CD4-positive, alpha-beta T cell treated with Interferon alpha-2 for 1 hour (primary cell): Measurements from ENCODE around the gene TMEM63A.
"Not testable (repeated sequence)": the region's sequence is repeated elsewhere in the genome, so short reads cannot be mapped to it uniquely, and the experiment has no call there.

Source experiments
- DNase-seq, 2 donors: peaks; one replicate each; pipeline ENCODE4 v3.0.0-alpha.2; 2020 to 2022

Gene TMEM63A

DNA sequence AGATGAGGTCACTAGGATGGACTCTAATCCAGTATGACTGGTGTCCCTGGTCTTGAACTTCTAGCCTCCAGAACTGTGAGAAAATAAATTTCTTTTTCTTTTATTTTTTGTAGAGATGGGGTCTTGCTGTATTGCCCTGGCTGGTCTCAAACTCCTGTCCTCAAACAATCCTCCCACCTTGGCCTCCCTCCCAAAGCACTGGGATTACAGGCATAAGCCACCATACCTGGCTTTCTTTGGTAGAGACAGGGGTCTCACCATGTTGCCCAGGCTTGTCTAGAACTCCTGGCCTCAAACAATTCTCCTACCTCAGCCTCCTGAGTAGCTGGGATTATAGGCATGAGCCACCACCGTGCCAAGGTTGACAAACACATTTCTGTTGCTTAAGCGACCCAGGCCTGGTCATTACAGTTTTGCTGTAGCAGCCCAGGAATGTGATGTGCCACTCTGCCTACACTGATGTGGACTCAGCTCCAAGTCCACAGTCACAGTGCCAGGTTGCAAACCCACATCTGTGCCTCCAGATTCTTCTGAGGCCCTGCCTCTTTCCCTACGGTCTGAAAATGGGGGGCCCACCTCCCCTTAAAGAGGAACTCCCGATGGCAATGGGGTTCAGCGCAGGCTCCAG lies 25.9 kb upstream of the TMEM63A start:
- DNase-seq, result no peak

DNA sequence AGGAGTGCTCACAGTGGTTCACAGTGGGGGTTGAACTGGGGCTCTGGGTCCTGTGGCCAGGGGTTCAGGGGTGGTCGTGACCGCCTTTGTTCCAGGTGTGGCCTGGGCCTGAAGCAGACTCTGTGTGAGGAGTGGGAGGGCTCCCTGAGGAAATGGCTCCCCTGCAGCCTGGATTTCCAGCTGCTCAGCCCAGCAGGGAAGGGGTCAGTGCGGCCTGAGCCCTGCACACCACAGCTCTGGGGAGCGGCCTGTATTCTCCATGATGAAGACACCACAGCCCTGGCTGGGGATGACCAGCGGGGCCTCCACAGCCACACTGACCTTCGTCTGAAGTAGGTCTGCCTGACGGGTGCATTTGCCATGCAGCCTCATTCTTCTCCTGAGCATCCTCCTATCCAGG lies 25.2 kb upstream of the TMEM63A start:
- no peak for DNase-seq

DNA sequence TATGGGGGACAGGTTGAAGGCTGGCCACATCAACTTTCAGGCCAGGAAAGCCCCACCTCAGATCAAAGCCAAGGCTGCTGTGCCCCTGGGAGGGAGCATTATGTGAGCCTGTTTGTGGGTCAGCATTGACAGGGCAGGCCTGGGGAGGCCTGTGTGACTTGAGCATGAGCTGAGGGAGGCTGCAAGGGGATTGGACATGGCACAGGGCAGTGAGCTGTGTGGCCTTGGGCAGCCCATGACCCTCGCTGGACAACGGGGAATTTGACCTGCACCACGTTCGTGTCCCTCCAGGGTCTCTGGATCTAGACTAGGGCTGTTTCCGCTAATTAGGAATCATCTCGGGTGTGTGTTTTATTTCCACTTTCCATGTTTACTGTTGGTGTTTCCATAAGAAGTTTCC lies 24.3 kb upstream of the TMEM63A start:
- DNase-seq, result no peak

DNA sequence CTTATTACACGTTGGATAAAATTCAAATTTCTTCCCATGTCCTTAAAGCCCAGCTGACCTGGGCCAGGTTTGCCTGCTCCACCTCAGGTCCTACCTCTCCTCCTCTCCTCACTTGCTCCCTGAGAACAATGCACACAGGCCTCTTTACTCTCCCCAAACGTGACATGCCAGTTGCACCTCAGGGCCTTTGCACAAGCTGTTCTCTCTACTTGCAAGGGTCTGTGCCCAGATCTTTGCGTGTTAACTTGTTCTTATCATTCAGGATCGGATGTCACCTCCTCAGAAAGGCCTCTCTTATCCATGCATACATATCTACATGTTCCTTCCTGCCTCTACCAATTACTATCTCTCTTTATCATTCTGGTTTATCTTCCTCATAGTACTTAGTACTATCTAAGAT lies 21.4 kb upstream of the TMEM63A start:
- DNase-seq, result no peak

DNA sequence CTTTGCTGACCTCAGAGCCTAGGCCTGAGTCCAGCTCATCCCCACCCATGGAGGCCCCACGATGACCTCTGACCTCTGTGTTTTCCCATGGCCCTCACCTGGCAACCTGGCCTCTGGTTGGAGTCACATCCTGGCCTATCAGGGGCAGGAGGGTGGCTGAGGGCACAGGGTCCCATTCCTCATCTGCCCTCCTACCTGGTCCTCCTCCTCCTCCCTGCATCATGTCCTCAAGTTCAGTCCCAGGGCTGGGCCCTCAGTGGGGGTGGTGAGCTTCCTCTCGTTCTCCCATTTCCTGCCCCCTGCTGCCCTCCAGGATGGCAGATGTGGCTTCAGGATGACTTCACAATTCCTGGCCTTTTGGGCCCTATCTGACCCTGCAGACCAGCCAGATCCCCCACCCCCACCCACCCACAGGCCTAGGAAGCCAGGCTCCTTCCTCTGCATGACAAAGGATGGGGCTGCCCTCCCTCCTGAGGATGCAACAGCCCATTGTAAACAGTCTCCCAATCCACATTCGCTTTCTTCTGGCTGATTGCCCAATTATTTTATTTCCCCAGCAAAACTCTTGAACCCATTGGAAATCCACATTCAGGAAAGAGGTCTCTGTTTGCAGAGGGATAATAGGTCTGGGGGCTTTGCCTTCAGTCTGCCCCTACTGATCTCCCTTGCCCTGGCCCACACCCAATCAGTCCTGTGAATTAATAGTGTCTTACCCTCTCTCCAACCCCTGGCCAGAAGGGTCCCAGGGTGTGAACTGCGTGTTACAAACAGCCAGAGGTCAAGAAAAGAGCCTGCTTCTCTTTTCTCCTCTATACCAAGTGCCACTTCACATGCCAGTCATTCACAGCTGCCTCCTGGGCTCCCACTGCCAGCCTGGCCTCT lies 17.1 kb upstream of the TMEM63A start:
- DNase-seq, result no peak

DNA sequence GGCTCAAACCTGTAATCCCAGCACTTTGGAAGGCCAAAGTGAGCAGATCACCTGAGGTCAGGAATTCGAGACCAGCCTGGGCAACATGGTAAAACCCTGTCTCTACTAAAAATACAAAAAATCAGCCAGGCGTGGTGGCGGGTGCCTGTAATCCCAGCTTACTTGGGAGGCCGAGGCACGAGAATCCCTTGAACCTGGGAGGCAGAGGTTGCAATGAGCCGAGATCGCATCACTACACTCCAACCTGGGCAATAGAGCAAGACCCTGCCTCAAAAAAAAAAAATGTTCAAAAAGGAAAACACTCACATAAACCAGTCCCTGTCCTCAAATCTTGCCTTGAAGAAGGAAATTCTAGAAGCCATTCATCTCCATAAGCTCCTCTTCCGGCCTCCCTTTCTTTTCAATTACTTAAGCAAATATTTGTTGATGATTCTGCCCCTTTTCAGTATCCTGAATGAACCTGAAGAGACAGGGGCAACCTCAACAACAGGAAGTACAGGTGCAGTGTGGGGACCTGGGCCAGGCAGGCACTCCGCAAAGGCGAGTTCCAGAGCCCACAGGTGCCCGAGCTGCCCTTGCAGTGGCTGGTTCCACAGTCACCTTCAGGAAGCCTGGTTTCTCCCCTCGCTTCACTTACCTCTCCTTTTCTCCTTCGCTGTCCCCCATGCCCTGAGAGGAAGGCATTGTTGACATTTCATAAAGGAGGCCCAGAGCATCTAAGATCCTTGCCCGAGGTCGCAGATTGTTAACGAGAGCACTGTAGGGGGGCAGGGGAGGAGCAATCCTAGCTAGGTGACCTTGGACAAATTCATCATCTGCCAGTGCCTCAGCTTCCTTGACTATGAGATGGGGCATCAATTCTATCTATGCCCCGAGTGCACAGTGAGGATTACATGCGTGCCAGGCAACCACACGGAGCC lies 15.7 kb upstream of the TMEM63A start:
- peak; percentile 27 to 52 for DNase-seq

DNA sequence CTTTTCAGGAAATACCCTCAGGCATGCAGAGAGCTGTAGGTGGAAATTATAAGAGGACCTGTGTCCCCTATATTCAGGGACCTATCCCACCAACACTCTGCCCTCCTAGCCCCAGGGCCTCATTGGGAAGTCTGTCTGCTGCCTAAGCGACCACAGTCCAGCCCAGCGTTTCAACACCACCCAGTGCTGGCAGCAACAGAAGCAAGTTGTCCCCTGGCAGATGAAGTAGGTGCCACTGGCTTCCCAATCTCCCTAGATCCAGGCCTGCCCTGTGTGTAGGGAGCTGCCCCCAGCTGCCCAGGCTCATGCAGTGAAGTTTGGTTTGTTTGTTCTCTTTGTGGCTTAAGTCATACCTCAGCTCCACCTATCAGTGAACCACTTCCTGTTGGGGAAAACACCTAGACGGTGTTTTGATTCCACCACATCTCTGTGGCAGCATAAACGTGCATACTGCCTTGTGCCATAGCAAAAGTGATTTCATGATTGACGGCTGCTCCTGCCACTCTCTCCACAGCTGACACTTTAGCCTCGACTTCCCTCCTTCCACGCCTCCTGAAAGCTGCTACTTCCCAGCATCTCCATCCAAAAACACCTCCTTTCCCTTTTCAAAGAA lies 14.9 kb upstream of the TMEM63A start:
- peak; percentile 79 to 88 for DNase-seq

DNA sequence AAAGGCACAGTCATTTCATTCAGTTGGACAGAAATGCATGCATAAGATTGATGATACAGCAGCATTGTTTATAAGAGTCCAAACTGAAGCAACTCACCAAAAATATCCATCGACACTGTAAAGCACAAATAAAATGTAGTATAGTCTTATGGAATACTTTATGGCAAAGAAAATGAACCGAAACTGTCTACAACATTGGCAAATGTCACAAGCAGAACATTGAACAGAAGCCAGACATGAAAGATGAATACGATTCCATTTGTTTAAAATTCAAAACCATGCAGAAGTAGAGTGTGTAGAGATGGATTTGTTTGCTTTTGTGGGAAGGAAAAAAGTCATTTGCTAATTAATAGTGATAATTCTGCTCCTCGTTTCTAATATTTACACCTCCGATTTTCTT lies 14.3 kb upstream of the TMEM63A start:
- no peak for DNase-seq

DNA sequence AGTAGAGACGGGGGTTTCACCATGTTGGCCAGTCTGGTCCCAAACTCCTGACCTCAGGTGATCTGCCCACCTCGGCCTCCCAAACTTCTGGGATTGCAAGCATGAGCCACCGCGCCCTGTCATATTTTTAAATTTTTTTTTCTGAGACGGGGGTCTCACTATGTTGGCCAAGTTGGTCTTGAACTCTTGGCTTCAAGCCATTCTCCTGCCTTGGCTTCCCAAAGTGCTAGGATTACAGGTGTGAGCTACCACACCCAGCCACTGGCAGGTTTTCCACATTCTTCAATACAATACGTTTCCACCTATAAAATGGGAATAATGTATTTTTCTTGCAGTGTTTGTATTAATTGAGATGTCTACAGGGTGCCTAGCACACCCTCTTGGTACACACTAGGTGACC lies 10.1 kb upstream of the TMEM63A start:
- no peak for DNase-seq

DNA sequence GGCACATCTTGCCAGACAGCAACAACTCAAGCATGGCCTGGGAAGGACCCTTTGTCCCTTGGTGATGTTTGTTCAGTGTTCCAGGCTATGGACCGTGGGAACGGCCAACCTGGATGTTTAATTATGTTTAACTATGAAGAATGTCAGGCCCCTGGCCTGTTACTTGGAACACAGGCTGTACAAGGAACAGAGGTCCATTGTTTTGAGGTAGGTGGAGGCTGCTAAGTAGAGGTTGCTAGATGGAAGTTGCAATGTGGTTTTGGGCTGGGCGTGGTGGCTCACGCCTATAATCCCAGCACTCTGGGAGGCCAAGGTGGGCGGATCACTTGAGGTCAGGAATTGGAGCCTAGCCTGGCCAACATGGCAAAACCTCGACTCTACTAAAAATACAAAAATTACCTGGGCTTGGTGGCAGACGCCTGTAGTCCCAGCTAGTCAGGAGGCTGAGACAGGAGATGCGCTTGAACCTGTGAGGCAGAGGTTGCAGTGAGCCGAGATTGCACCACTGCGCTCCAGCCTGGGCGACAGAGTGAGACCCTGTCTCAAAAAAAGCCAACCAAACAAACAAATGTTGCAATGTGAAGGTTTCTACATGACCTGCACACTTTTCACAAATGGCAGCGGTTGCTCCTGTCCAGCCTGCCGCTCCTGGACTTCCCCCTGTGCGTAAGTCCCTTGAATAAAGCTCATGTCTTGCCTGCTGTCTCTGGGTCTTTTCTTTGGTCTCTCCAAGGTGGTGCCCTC lies 9.2 kb upstream of the TMEM63A start:
- no peak for DNase-seq

DNA sequence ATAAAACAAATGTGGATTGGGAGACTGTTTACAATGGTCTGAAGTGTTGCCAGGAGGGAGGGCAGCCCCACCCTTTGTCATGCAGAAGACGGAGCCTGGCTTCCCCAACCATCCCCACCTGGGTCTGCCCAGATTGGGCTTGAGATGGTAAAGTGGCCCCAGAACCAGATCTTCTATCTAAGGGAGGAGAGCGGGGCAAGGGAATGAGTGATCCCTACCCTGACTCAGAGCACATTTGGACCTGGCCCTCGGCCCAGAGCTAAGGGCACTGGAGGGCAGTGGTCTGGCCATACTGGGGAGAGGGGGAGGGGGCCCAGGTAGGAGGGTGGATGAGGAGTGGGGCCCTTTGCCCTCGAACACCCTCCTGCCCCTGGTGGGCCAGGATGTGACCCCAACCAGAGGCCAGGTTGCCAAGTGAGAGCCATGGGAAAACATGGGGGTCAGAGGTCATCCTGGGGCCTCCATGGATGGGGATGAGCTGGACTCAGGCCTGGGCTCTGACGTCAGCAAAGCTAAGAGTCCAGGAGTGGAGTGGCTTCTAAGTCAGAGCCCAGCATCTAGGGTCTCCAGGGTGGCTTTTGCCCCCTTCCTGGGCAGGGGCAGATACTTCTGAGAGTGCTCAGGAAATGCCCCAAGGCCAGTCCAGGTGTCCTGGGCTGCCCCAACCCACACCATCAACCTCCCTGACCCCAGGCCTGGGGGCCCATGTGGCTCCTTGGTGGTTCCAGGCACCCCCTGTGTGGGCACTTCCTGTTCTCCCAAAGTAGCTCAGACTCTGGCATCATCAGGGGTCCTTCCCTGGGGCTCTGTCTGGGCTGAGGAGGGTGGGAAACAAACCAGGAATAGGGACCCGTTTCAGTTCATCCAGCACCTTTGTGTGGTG lies 8.4 kb upstream of the TMEM63A start:
- no peak for DNase-seq

DNA sequence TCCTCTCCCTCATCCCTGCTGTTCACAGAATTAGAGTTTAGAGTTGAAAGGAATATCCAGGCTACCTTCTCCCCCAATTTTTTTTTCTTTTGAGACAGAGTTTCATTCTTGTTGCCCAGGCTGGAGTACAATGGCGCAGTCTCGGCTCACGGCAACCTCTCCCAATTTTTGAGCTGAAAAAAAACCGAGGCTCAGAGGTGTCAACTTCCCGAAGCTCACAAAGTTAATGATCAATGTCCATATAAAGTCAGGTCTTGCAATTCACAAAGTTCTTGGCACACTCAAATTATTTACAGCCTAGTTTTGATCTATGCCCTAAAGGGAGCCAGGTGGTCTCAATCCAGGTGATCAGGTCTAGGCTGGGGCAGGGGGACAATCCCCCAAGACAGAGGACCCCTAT lies 7.6 kb upstream of the TMEM63A start:
- DNase-seq, result no peak

DNA sequence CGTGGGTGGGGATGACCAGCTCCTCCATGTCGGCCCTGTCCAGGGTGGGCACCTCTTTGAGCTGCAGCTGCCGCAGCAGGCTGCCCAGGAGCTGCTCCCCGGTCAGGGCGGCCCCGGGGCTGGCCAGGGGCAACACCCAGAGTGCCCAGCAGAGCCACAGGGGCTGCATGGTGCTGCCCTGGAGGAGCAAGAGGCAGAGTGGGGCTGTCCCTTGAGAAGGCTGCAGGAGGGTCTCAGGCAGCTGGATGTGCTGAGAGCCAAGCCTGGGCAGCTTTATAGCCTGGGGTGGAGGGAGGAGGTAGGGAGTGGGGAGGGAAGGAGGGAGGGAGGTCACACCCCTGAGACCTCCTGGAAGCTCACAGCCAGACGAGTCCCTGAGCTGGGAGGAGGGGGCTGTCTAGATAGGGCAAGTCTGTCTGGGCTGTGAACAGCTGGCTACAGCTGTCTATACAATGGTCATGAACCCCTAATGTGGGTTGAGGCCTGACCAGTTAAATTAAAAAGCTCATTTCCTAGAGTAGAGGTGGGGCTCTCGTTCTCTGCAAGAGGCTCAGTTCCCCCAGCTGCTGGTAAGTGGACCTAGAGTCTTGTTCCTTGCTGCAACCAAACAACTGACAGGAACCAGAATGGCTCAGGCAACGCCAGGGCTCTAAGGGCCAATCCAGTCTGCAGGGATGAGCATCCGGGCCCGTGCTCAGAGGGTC lies 6.9 kb upstream of the TMEM63A start, which contains the start of gene LEFTY1:
Gene LEFTY1 (minus strand): TSS at position 249 of the 704 bp plus-strand sequence. CDS start 80 bp downstream, at position 169.
- no peak for DNase-seq

DNA sequence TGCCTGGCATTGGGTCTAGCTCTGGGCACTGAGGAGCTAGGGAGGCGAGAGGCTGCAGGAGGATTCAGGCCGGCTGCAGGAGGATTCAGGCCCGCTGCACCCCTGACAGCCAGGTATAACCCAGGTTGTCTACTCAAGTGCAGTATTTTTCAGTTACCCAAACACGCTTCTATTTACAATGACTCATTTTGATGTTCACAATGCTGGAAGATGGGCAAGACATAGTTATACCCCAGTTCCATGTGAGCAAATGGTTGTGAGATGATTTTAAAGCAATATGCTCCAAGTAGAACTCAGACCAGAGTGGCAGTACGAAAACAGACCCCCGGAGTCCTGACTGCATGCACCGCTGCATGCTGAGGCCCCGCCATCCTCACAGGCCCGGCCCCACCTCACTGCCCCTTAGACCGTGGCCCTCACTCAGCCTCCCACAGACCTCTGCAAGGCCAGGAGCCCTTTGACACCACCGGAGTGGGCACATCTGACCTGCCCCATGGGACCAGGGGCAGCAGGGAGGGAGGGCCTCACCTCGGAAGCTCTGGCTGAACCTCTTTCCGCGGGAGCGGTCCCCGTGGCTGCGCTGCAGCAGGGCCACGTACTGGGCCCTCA lies 6.2 kb upstream of the TMEM63A start:
- no peak for DNase-seq

DNA sequence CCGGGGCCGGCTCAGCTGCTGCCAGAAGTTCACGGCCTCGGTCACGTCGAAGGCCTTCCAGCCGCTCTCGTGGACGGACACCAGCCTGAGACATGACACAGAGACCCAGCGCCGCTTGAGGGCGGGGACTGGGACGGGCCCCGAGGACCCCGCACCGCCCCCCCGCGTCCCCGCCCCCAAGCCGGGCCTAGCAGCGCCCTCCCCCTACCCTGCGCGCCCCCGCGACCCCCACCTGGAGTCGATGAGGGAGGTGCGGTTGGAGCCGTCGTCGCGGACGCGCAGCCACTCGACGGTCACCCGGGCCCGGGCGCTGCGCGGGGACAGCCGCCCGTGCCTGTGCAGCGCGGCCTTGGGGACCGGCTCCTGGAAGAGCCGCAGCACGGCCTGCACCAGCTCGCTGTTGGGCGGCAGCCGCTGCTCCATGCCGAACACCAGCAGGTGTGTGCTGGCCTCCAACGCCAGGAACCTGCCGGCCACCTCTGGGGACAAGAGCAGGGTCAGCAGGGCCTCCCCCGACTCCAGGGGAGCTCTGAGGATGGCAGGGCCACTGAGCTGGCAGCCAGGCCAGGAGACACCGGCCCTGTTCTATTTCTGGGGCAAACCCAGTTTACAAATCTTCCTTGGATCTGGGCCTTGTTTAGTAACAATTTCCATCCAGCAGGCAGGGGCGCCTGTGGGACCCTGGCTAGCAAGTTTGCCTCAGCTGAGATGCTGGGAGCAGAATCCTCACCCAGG lies 5.5 kb upstream of the TMEM63A start:
- not testable (repeated sequence) for DNase-seq

DNA sequence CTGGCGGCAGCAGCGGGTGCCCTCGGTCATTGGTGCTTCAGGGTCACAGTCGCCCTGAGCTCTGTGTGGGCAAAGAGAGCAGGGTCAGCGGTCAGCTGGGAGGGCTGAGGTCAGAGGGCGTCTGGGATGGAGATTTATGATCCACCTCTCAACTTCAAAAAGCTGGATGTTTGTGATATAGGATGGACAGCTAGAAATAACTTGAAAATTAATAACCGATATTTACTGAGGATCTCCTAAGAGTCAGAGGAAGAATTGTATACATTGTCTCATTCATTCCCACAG lies 4.8 kb upstream of the TMEM63A start:
- DNase-seq, result no peak

DNA sequence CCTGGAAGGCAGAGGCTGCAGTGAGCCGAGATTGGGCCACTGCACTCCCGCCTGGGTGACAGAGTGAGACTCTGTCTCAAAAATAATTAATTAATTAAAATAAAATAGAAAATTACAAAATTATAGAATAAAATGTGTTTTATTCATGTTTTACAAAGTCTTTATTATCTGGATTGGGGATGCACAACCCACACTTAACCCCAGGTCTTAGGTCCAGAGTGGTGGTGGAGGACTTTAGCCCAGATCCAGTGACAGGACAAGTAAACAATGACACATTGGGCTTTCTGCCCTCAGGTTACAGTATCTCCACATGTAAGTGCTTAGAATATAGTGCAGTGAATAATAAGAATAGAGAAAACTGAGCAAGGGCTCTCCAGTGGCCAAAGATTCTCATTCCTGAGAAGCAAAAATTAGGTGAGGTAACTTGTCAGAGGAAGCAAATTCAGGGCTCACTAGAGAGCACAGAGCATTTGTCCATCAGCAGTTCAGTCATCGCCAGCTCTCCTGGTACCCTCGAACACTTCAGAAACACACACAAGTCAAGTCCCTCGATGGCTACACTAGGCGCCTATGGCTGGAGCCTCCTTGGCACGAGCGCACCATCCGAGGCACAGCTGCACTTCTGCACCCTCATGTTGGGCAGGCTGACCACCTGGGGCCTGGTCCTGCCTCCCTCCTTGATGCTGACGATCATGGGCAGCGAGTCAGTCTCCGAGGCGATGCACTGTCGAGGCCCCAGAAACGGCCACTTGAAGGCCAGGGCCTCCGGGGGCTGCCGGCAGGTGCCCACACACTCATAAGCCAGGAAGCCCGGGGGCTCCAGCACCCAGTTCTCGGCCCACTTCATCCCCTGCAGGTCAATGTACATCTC lies 4.2 kb upstream of the TMEM63A start:
- DNase-seq, result no peak

DNA sequence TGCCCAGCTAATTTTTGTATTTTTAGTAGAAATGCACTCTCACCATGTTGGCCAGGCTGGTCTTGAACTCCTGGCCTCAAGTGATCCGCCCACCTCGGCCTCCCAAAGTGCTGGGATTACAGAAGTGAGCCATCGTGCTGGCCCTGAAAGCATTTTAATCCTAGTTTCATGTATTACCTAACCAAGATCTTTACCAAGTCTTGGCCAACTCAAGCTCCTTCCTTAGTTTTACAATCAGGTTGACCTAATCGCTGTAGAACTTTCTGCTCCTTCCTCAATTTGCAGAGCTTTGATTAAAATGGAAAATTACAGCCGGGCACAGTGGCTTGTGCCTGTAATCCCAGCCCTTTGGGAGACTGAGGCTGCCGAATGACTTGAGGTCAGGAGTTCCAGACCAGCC lies 3.2 kb upstream of the TMEM63A start:
- DNase-seq, result no peak
